ENCODE results near the gene EGLN3.

The EGLN3 gene

GRCh38 chr14:33934938-33935337, 15.9 kb downstream of the EGLN3 start:
- Histone ChIP-seq H3K4me1 (ENCODE audit: low read length) (no peaks in the 10 kb centered on the region), H4K20me1 (ENCODE audit: insufficient read depth, low read length) (no peaks in the 10 kb centered on the region), H2AFZ (ENCODE audit: low read depth, low read length) (no peak overlapping the region), H3K9ac (ENCODE audit: low read length) (no peak overlapping the region), H3K36me3 (replicated peaks; ENCODE audit: low read depth, low read length) (no peaks in the 10 kb centered on the region), H3K27me3 (ENCODE audit: low read depth, low read length) (no peaks in the 10 kb centered on the region), H3K79me2 (ENCODE audit: low read length) (no peaks in the 10 kb centered on the region), H3K27ac (ENCODE audit: low read length) (no peak overlapping the region), H3K4me2 (ENCODE audit: low read length) (no peak overlapping the region), H3K4me3 (ENCODE audit: low read length) (no peak overlapping the region), H3K9me3 (ENCODE audit: insufficient read depth, low read length) (no peaks in the 10 kb centered on the region)
- TF ChIP-seq CTCF (IDR thresholded peaks at IDR 0.05; ENCODE audit: low read depth, low read length) (no peak), EZH2phosphoT487 (IDR thresholded peaks at IDR 0.05; ENCODE audit: low read depth) (no peak)

- Histone ChIP-seq H3K4me1 (ENCODE audit: low read length) (no peaks in the 10 kb centered on the region), H3K36me3 (replicated peaks; ENCODE audit: low read depth, low read length) (no peaks in the 10 kb centered on the region), H3K79me2 (ENCODE audit: low read length) (no peaks in the 10 kb centered on the region)
Measured at GRCh38 chr14:33934043-33934750, 16.7 kb downstream of the EGLN3 start.

GRCh38 chr14:33933386-33933933, 17.4 kb downstream of the EGLN3 start:
- TF ChIP-seq EZH2phosphoT487 (IDR thresholded peaks at IDR 0.05; ENCODE audit: low read depth) (no peak), CTCF (IDR thresholded peaks at IDR 0.05; ENCODE audit: low read depth, low read length) (no peak)
- H3K4me3 ChIP-seq (ENCODE audit: low read length) = no peak overlapping the region
- H3K9me3 ChIP-seq (ENCODE audit: insufficient read depth, low read length) = no peaks in the 10 kb centered on the region
- no peaks in the 10 kb centered on the region for H3K79me2 ChIP-seq (ENCODE audit: low read length)
- no peaks in the 10 kb centered on the region for H3K36me3 ChIP-seq (replicated peaks; ENCODE audit: low read depth, low read length)
- no peak overlapping the region for H3K27ac ChIP-seq (ENCODE audit: low read length)
- no peak overlapping the region for H3K9ac ChIP-seq (ENCODE audit: low read length)
- H4K20me1 ChIP-seq (ENCODE audit: insufficient read depth, low read length) = no peaks in the 10 kb centered on the region
- H3K4me2 ChIP-seq (ENCODE audit: low read length) = no peak overlapping the region
- no peak overlapping the region for H2AFZ ChIP-seq (ENCODE audit: low read depth, low read length)
- H3K27me3 ChIP-seq (ENCODE audit: low read depth, low read length) = no peaks in the 10 kb centered on the region
- H3K4me1 ChIP-seq (ENCODE audit: low read length) = no peaks in the 10 kb centered on the region

More at GRCh38 chr14:33934043-33934750, 16.7 kb downstream of the EGLN3 start:
- no peaks in the 10 kb centered on the region for H3K9me3 ChIP-seq (ENCODE audit: insufficient read depth, low read length)
- no peak overlapping the region for H3K4me2 ChIP-seq (ENCODE audit: low read length)
- H3K27me3 ChIP-seq (ENCODE audit: low read depth, low read length) = no peaks in the 10 kb centered on the region
- H3K4me3 ChIP-seq (ENCODE audit: low read length) = no peak overlapping the region
- no peak overlapping the region for H3K9ac ChIP-seq (ENCODE audit: low read length)
- H4K20me1 ChIP-seq (ENCODE audit: insufficient read depth, low read length) = no peaks in the 10 kb centered on the region
- no peak overlapping the region for H3K27ac ChIP-seq (ENCODE audit: low read length)
- TF ChIP-seq EZH2phosphoT487 (IDR thresholded peaks at IDR 0.05; ENCODE audit: low read depth) = no peak
- no peak for TF ChIP-seq CTCF (IDR thresholded peaks at IDR 0.05; ENCODE audit: low read depth, low read length)
- no peak overlapping the region for H2AFZ ChIP-seq (ENCODE audit: low read depth, low read length)

GRCh38 chr14:33932576-33933345, 18.1 kb downstream of the EGLN3 start:
- Histone ChIP-seq H3K4me2 (ENCODE audit: low read length) (no peak overlapping the region), H3K9me3 (ENCODE audit: insufficient read depth, low read length) (no peaks in the 10 kb centered on the region), H3K9ac (ENCODE audit: low read length) (no peak overlapping the region), H3K27ac (ENCODE audit: low read length) (no peak overlapping the region), H4K20me1 (ENCODE audit: insufficient read depth, low read length) (no peaks in the 10 kb centered on the region), H2AFZ (ENCODE audit: low read depth, low read length) (no peak overlapping the region), H3K4me3 (ENCODE audit: low read length) (no peak overlapping the region), H3K79me2 (ENCODE audit: low read length) (no peaks in the 10 kb centered on the region), H3K27me3 (ENCODE audit: low read depth, low read length) (no peaks in the 10 kb centered on the region), H3K36me3 (replicated peaks; ENCODE audit: low read depth, low read length) (no peaks in the 10 kb centered on the region), H3K4me1 (ENCODE audit: low read length) (no peaks in the 10 kb centered on the region)
- no peak for TF ChIP-seq EZH2phosphoT487 (IDR thresholded peaks at IDR 0.05; ENCODE audit: low read depth)
